ENCODE results near the gene WNK2. TPM values are rescaled to one million over a fixed set of nuclear protein-coding genes. Genes with fewer than 3 reads are reported as not detected.

WNK2 gene
- total RNA-seq, 1 donor from 2014 or later, result 200 TPM

- no peak for ATAC-seq
- DNase-seq (ENCODE audit: missing footprints), result peak; percentile 53
Observed at GRCh38 chr9:93255994-93256877, 72.3 kb downstream of the WNK2 start.

GRCh38 chr9:93256878-93257807 is 73.2 kb downstream of the WNK2 start:
- DNase-seq (ENCODE audit: missing footprints) (peak; percentile 55), ATAC-seq (no peak)
- intact Hi-C loops (cut with DNase I), result no loop called here

More at GRCh38 chr9:93255994-93256877, 72.3 kb downstream of the WNK2 start:
- intact Hi-C loops (cut with DNase I), result no loop called here

GRCh38 chr9:93257808-93258331 is 73.9 kb downstream of the WNK2 start:
- intact Hi-C loops (cut with DNase I), result no loop called here
- peak; percentile 62 for DNase-seq (ENCODE audit: missing footprints)
- no peak for ATAC-seq

- ATAC-seq (no peak), DNase-seq (ENCODE audit: missing footprints) (peak; percentile 42)
Observed at GRCh38 chr9:93258419-93258817, 74.5 kb downstream of the WNK2 start.

GRCh38 chr9:93258818-93259489 is 75.0 kb downstream of the WNK2 start:
- ATAC-seq (no peak), DNase-seq (ENCODE audit: missing footprints) (peak; percentile 8)
- intact Hi-C loops (cut with DNase I), result no loop called here

More at GRCh38 chr9:93258419-93258817, 74.5 kb downstream of the WNK2 start:
- intact Hi-C loops (cut with DNase I), result no loop called here

- DNase-seq (ENCODE audit: missing footprints) (peak; percentile 39), ATAC-seq (no peak)
- intact Hi-C loops (cut with DNase I), result no loop called here
Observed at GRCh38 chr9:93259490-93260262, 75.7 kb downstream of the WNK2 start.

- intact Hi-C loops (cut with DNase I), result no loop called here
- ATAC-seq (no peak), DNase-seq (ENCODE audit: missing footprints) (peak; percentile 42)
Observed at GRCh38 chr9:93260263-93261066, 76.5 kb downstream of the WNK2 start.

GRCh38 chr9:93261281-93261680 is 77.3 kb downstream of the WNK2 start:
- intact Hi-C loops (cut with DNase I), result no loop called here
- DNase-seq (ENCODE audit: missing footprints) (no peak), ATAC-seq (no peak)

- intact Hi-C loops (cut with DNase I), result no loop called here
- ATAC-seq (no peak), DNase-seq (ENCODE audit: missing footprints) (peak; percentile 67)
Observed at GRCh38 chr9:93261735-93262523, 78.0 kb downstream of the WNK2 start.

- intact Hi-C loops (cut with DNase I), result no loop called here
- ATAC-seq, result peak; percentile 14
- DNase-seq (ENCODE audit: missing footprints), result peak; percentile 62
Observed at GRCh38 chr9:93262537-93263310, 78.8 kb downstream of the WNK2 start.

GRCh38 chr9:93263334-93264229 is 79.6 kb downstream of the WNK2 start:
- intact Hi-C loops (cut with DNase I), result no loop called here
- DNase-seq (ENCODE audit: missing footprints), result no peak
- no peak for ATAC-seq

GRCh38 chr9:93264338-93265125 is 80.6 kb downstream of the WNK2 start:
- ATAC-seq, result no peak
- intact Hi-C loops (cut with DNase I), result no loop called here
- DNase-seq (ENCODE audit: missing footprints), result peak; percentile 49

GRCh38 chr9:93265301-93265971 is 81.5 kb downstream of the WNK2 start:
- intact Hi-C loops (cut with DNase I), result no loop called here
- ATAC-seq, result no peak
- DNase-seq (ENCODE audit: missing footprints), result no peak

DNA sequence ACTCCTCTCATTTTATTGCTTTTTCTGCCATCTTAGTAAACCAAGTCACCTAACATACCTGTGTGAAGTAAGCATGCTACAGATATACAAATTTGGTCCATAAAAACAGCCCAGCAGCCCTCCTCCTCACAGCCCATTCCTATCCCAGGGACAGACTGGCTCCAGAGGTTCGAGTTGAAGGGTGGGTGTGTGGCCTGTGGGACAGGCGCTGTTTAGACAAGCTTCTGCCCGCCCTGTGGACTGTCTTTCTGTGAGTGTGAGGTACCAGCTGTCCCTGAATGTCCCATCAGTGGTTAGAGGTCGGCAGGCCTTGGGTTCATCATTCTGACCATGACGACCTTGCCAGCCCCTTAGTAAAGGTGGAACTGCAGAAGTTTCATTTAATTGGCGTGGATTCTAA is 82.0 kb downstream of the WNK2 start:
- intact Hi-C loops (cut with DNase I), result no loop called here
- no peak for DNase-seq (ENCODE audit: missing footprints)
- ATAC-seq, result no peak
